H1 (cell line): Measurements from ENCODE around the gene IAPP. TPM values are rescaled to one million over a fixed set of nuclear protein-coding genes. Genes with fewer than 3 reads are reported as not detected.
"Not testable (repeated sequence)": the region's sequence is repeated elsewhere in the genome, so short reads cannot be mapped to it uniquely, and the experiment has no call there.

ENCODE experiments used
- CTCF ChIA-PET: fragments of 300-600 bp; sonication (Branson Sonifier 250); formaldehyde crosslinking; loops from one replicate; lab custom pipeline; 2021; ENCODE audit not compliant: partially characterized antibody; lab: Charles Lee
- POLR2A ChIA-PET: fragments of 300-600 bp; sonication (Branson Sonifier 250); formaldehyde crosslinking; loops from one replicate; lab custom pipeline; 2021; ENCODE audit warnings: inconsistent platforms; ENCODE audit not compliant: partially characterized antibody; lab: Charles Lee
- DNase-seq, 2 experiments: peaks; one replicate each; pipeline versions ENCODE4 v3.0.0 to v3.0.0-alpha.2; 2010 to 2022; ENCODE audit warnings: low spot score in 2 of 2, low read depth in 1 of 2, mixed read lengths in 1 of 2
- FAIRE-seq: peaks from 2 replicates; lab custom pipeline; 2011; peaks lifted over from hg19 to GRCh38; lab: Jason Lieb, UNC
- H2AFZ ChIP-seq: 2 replicates; pipeline ENCODE4 v1.8.1; 2012; ENCODE audit warnings: low read length, inconsistent platforms
- H2AK5ac ChIP-seq: 2 replicates; pipeline ENCODE4 v1.6.1; 2013; ENCODE audit warnings: low read depth, low read length
- H2BK120ac ChIP-seq: replicated peaks from 2 replicates; pipeline ENCODE3; 2013; ENCODE audit warnings: low read depth, low read length, inconsistent platforms
- H2BK12ac ChIP-seq: 2 replicates; pipeline ENCODE4 v1.6.1; 2013; ENCODE audit warnings: low read depth, low read length
- H2BK15ac ChIP-seq: 2 replicates; pipeline ENCODE4 v1.6.1; 2013; ENCODE audit warnings: low read length
- H2BK20ac ChIP-seq: 2 replicates; pipeline ENCODE4 v1.6.1; 2013; ENCODE audit warnings: low read length
- H2BK5ac ChIP-seq: 2 replicates; pipeline ENCODE4 v1.6.1; 2013; ENCODE audit warnings: low read depth, low read length
- H3K14ac ChIP-seq: 2 replicates; pipeline ENCODE4 v1.6.1; 2013; ENCODE audit warnings: inconsistent platforms; ENCODE audit not compliant: insufficient read length
- H3K18ac ChIP-seq: 2 replicates; pipeline ENCODE4 v1.6.1; 2013; ENCODE audit warnings: low read length; ENCODE audit errors: extremely low read depth
- H3K23ac ChIP-seq: 2 replicates; pipeline ENCODE4 v1.6.1; 2013; ENCODE audit warnings: inconsistent platforms; ENCODE audit not compliant: insufficient read length
- H3K23me2 ChIP-seq: 2 replicates; pipeline ENCODE4 v1.6.1; 2013; ENCODE audit warnings: low read depth, low read length
- H3K27ac ChIP-seq: 2 replicates; pipeline ENCODE4 v1.6.1; 2011; ENCODE audit warnings: low read depth, low read length, inconsistent platforms
- H3K27me3 ChIP-seq, 4 experiments: replicated peaks in 1 of 4; 1 replicate in 1 of 4; 2 replicates in 3 of 4; pipeline versions ENCODE4 v1.6.1 to v1.8.1; 2011 to 2013; ENCODE audit warnings: low read length in 3 of 4, mild to moderate bottlenecking in 3 of 4, inconsistent platforms in 2 of 4, mixed read lengths in 2 of 4, moderate library complexity in 1 of 4; ENCODE audit not compliant: control insufficient read depth in 3 of 4, insufficient read depth in 3 of 4; ENCODE audit errors: extremely low read depth in 1 of 4
- H3K36me3 ChIP-seq, 4 experiments: 2 replicates each; pipeline versions ENCODE4 v1.6.1 to v1.8.1; 2011 to 2013; ENCODE audit warnings: mild to moderate bottlenecking in 4 of 4, low read length in 3 of 4, moderate library complexity in 2 of 4, control low read depth in 1 of 4, inconsistent platforms in 1 of 4; ENCODE audit not compliant: insufficient read depth in 4 of 4, control insufficient read depth in 2 of 4
- H3K4ac ChIP-seq: replicated peaks from 2 replicates; pipeline ENCODE3; 2013; ENCODE audit warnings: low read length, low read depth, mixed read lengths, inconsistent platforms; ENCODE audit not compliant: insufficient read length
- H3K4me1 ChIP-seq, 4 experiments: replicated peaks in 1 of 4; 1 replicate in 1 of 4; 2 replicates in 3 of 4; pipeline versions ENCODE4 v1.6.1 to v1.8.1; 2011 to 2013; ENCODE audit warnings: low read length in 3 of 4, inconsistent platforms in 2 of 4, mixed read lengths in 1 of 4; ENCODE audit not compliant: insufficient read depth in 4 of 4, control insufficient read depth in 3 of 4
- H3K4me2 ChIP-seq, 2 experiments: 2 replicates each; pipeline versions ENCODE4 v1.6.1 to v1.8.1; 2011 to 2013; ENCODE audit warnings: low read depth in 2 of 2, low read length in 2 of 2, control low read depth in 1 of 2, inconsistent platforms in 1 of 2, mild to moderate bottlenecking in 1 of 2; ENCODE audit not compliant: insufficient read depth in 1 of 2
- H3K4me3 ChIP-seq, 4 experiments: fragments of 200-600, 300-600 bp in 1 of 4; sonication (generic), shearing (Covaris generic), sonication (Bioruptor Twin) in 1 of 4; 2 replicates each; pipeline versions ENCODE4 v1.5.1 to v1.8.1; 2011 to 2016; ENCODE audit warnings: low read length in 4 of 4, low read depth in 3 of 4, control low read depth in 2 of 4, inconsistent platforms in 2 of 4, mild to moderate bottlenecking in 2 of 4, mixed read lengths in 1 of 4, moderate library complexity in 1 of 4; ENCODE audit not compliant: insufficient read depth in 2 of 4; ENCODE audit errors: extremely low read depth in 1 of 4
- H3K56ac ChIP-seq: replicated peaks from 2 replicates; pipeline ENCODE3; 2013; ENCODE audit warnings: low read depth, mild to moderate bottlenecking, mixed read lengths, low read length, inconsistent platforms; ENCODE audit not compliant: insufficient read length
- H3K79me1 ChIP-seq: 2 replicates; pipeline ENCODE4 v1.6.1; 2013; ENCODE audit warnings: low read depth, low read length, control low read depth
- H3K79me2 ChIP-seq, 2 experiments: 2 replicates each; pipeline versions ENCODE4 v1.6.1 to v1.8.1; 2012 to 2013; ENCODE audit warnings: low read length in 2 of 2, mild to moderate bottlenecking in 2 of 2, inconsistent platforms in 1 of 2; ENCODE audit not compliant: insufficient read depth in 2 of 2, control insufficient read depth in 1 of 2
- H3K9ac ChIP-seq, 4 experiments: replicated peaks in 1 of 4; 1 replicate in 1 of 4; 2 replicates in 3 of 4; pipeline versions ENCODE4 v1.6.1 to v1.8.1; 2011 to 2013; ENCODE audit warnings: low read depth in 3 of 4, low read length in 3 of 4, control low read depth in 2 of 4, mild to moderate bottlenecking in 2 of 4, moderate library complexity in 2 of 4, inconsistent platforms in 1 of 4; ENCODE audit errors: extremely low read depth in 1 of 4
- H3K9me3 ChIP-seq, 2 experiments: 2 replicates each; pipeline versions ENCODE4 v1.6.1 to v1.8.1; 2012 to 2013; ENCODE audit warnings: mild to moderate bottlenecking in 2 of 2, moderate library complexity in 2 of 2, control low read depth in 1 of 2, inconsistent platforms in 1 of 2, low read depth in 1 of 2, low read length in 1 of 2, mixed read lengths in 1 of 2; ENCODE audit not compliant: insufficient read depth in 2 of 2
- H4K20me1 ChIP-seq, 2 experiments: replicated peaks in 1 of 2; 2 replicates each; pipeline versions ENCODE3 to v1.8.1; 2011 to 2013; ENCODE audit warnings: inconsistent platforms in 2 of 2, low read length in 2 of 2, mild to moderate bottlenecking in 1 of 2; ENCODE audit not compliant: insufficient read depth in 2 of 2, control insufficient read depth in 1 of 2
- H4K5ac ChIP-seq: 2 replicates; pipeline ENCODE4 v1.6.1; 2013; ENCODE audit warnings: low read length, low read depth, mixed read lengths, inconsistent platforms; ENCODE audit not compliant: insufficient read length
- H4K8ac ChIP-seq: 2 replicates; pipeline ENCODE4 v1.8.0; 2013; ENCODE audit warnings: mild to moderate bottlenecking, moderate library complexity, low read length, inconsistent platforms; ENCODE audit not compliant: insufficient read depth; ENCODE audit errors: extremely low read depth
- H4K91ac ChIP-seq: replicated peaks from 2 replicates; pipeline ENCODE3; 2013; ENCODE audit warnings: low read length, mixed read lengths, inconsistent platforms; ENCODE audit not compliant: insufficient read length
- WGBS, 2 experiments: shearing (Covaris generic) in 1 of 2; methylation state at CpG; one replicate each; pipeline versions ENCODE4 v1.1.6 to v1.1.7; 2013 to 2015; ENCODE audit warnings: low lambda C conversion rate in 2 of 2, mixed read lengths in 2 of 2, inconsistent platforms in 1 of 2, low coverage in 1 of 2, missing lambda C conversion rate in 1 of 2; ENCODE audit not compliant: insufficient replicate concordance in 2 of 2, insufficient coverage in 1 of 2, insufficient read length in 1 of 2; ENCODE audit errors: extremely low coverage in 1 of 2, missing lambda C conversion rate in 1 of 2; 5-methylcytosine and 5-hydroxymethylcytosine counted together
- polyA plus RNA-seq, 7 experiments: library from polyadenylated mRNA; depleted of rRNA in 3 of 7; stranded (reverse) in 5 of 7; unstranded in 2 of 7; fragments of >200 nt in 5 of 7; fragments of 200-250 nt in 2 of 7; gene quantifications; 1 replicate in 5 of 7; 2 replicates in 1 of 7; 4 replicates in 1 of 7; pipeline versions ENCODE4 v1.2.1 to v1.2.3, GENCODE V29; 2011 to 2013; ENCODE audit warnings: missing spikeins in 2 of 7, mixed read lengths in 2 of 7
- total RNA-seq: library from RNA; stranded (reverse); fragmentation: NEBNext Ultra II Directional; extraction: Animal tissue kit (Norgen Biotek cat#: 25700); gene quantifications from 2 replicates; pipeline ENCODE4 v1.2.1, GENCODE V29; 2021

The IAPP gene
- total and polyA plus RNA-seq, 2 of the 8 experiments (the other 6 are each of a cell fraction or from before 2014, with no cell fraction given), result not detected

GRCh38 chr12:21381320-21381719 lies 8.6 kb downstream of the IAPP start:
- H4K8ac ChIP-seq, H3K79me1 ChIP-seq, H3K27ac ChIP-seq, FAIRE-seq, H2BK120ac ChIP-seq, H3K56ac ChIP-seq, H4K91ac ChIP-seq, H2BK12ac ChIP-seq, H4K20me1 ChIP-seq, H3K27me3 ChIP-seq, H3K18ac ChIP-seq, H2AK5ac ChIP-seq, H3K23ac ChIP-seq, H3K14ac ChIP-seq, H3K4me3 ChIP-seq, H2BK20ac ChIP-seq, H4K5ac ChIP-seq, CTCF ChIA-PET, H3K4me2 ChIP-seq, H2BK15ac ChIP-seq, H3K23me2 ChIP-seq, H3K79me2 ChIP-seq, H3K9ac ChIP-seq, H2BK5ac ChIP-seq, DNase-seq, H3K9me3 ChIP-seq, H3K4me1 ChIP-seq, H2AFZ ChIP-seq, H3K36me3 ChIP-seq, H3K4ac ChIP-seq: not testable (repeated sequence)
- 96% methylated on average over 4 of the region's 5 CpGs; no CpG with 5 or more reads in 1 of the 2 experiments for WGBS, 2 experiments
- POLR2A ChIA-PET, result interaction anchor here (0.6 to 1.6 kb wide), 2 partner anchors 13 to 788 kb away, joined by 3 to 4 read pairs; no protein-coding TSS in a partner anchor
